Measurements from ENCODE around the gene FAM240B.

The FAM240B gene

GRCh38 chr9:38746303-38746702 is 26.4 kb upstream of the FAM240B start:
- H4K12ac ChIP-seq (ENCODE audit: low read depth, low read length) = no peak overlapping the region
- H3K18ac ChIP-seq (ENCODE audit: low read length) = no peak overlapping the region
- H3K27me3 ChIP-seq (ENCODE audit: insufficient read depth, low read length) = no peaks in the 10 kb centered on the region
- H2BK5ac ChIP-seq (ENCODE audit: low read depth, low read length, poor library complexity) = no peak overlapping the region
- H2AFZ ChIP-seq (ENCODE audit: insufficient read depth, low read length, poor library complexity) = no peak overlapping the region
- H3K27ac ChIP-seq (ENCODE audit: low read depth, low read length) = no peak overlapping the region
- no peak overlapping the region for H3K4me3 ChIP-seq (ENCODE audit: low read depth, low read length)
- H3K14ac ChIP-seq (ENCODE audit: low read length) = no peak overlapping the region
- no peak overlapping the region for H4K91ac ChIP-seq (ENCODE audit: low read depth, low read length)
- no peak overlapping the region for H4K8ac ChIP-seq (ENCODE audit: low read depth, low read length)
- no peak overlapping the region for H2BK120ac ChIP-seq (ENCODE audit: insufficient read depth, low read length, poor library complexity)
- no CpG with 5 or more reads among the region's 4 CpGs for WGBS (ENCODE audit: extremely low coverage, insufficient coverage, insufficient read length)
- H2AK5ac ChIP-seq (ENCODE audit: low read length) = no peak overlapping the region
- no peaks in the 10 kb centered on the region for H3K4me1 ChIP-seq (ENCODE audit: control insufficient read depth in 1 of 2, insufficient read depth in 2 of 2, low read length in 2 of 2)
- no peak overlapping the region for H3K4me2 ChIP-seq (ENCODE audit: low read length)
- no peaks in the 10 kb centered on the region for H3K36me3 ChIP-seq (ENCODE audit: control insufficient read depth in 1 of 2, insufficient read depth in 2 of 2, low read length in 2 of 2)
- H3K79me2 ChIP-seq (ENCODE audit: control insufficient read depth, insufficient read depth, low read length, poor library complexity) = no peaks in the 10 kb centered on the region
- no peak for DNase-seq
- H2BK12ac ChIP-seq (ENCODE audit: low read length) = no peak overlapping the region
- no peaks in the 10 kb centered on the region for H3K79me1 ChIP-seq (ENCODE audit: low read length)
- H3K4ac ChIP-seq (ENCODE audit: low read depth, low read length) = no peak overlapping the region
- no peak overlapping the region for H3K23ac ChIP-seq (ENCODE audit: low read length)
- no peaks in the 10 kb centered on the region for H3K9me3 ChIP-seq (ENCODE audit: insufficient read depth, low read depth, low read length)
- H3K9ac ChIP-seq (ENCODE audit: low read length) = no peak overlapping the region

- no peaks in the 10 kb centered on the region for H3K79me1 ChIP-seq (ENCODE audit: low read length)
- 100% methylated on average over 2 of the region's 3 CpGs for WGBS (ENCODE audit: extremely low coverage, insufficient coverage, insufficient read length)
- H2BK12ac ChIP-seq (ENCODE audit: low read length) = no peak overlapping the region
Measured at GRCh38 chr9:38744484-38744883, 24.6 kb upstream of the FAM240B start.

GRCh38 chr9:38737246-38737645 is 17.3 kb upstream of the FAM240B start:
- H3K14ac ChIP-seq (ENCODE audit: low read length) = no peak overlapping the region
- H2BK12ac ChIP-seq (ENCODE audit: low read length) = no peak overlapping the region
- no peak overlapping the region for H2BK5ac ChIP-seq (ENCODE audit: low read depth, low read length, poor library complexity)
- H3K79me1 ChIP-seq (ENCODE audit: low read length) = no peaks in the 10 kb centered on the region
- no peak overlapping the region for H2AK5ac ChIP-seq (ENCODE audit: low read length)
- no peak overlapping the region for H3K18ac ChIP-seq (ENCODE audit: low read length)
- no CpG with 5 or more reads among the region's 2 CpGs for WGBS (ENCODE audit: extremely low coverage, insufficient coverage, insufficient read length)
- H4K8ac ChIP-seq (ENCODE audit: low read depth, low read length) = no peak overlapping the region
- H3K4me1 ChIP-seq (ENCODE audit: control insufficient read depth in 1 of 2, insufficient read depth in 2 of 2, low read length in 2 of 2) = no peaks in the 10 kb centered on the region
- DNase-seq = no peak
- no peak overlapping the region for H4K91ac ChIP-seq (ENCODE audit: low read depth, low read length)
- no peak overlapping the region for H3K4ac ChIP-seq (ENCODE audit: low read depth, low read length)
- H2AFZ ChIP-seq (ENCODE audit: insufficient read depth, low read length, poor library complexity) = no peak overlapping the region
- H3K9ac ChIP-seq (ENCODE audit: low read length) = no peak overlapping the region
- H4K12ac ChIP-seq (ENCODE audit: low read depth, low read length) = no peak overlapping the region
- no peak overlapping the region for H3K4me2 ChIP-seq (ENCODE audit: low read length)
- no peaks in the 10 kb centered on the region for H3K36me3 ChIP-seq (ENCODE audit: control insufficient read depth in 1 of 2, insufficient read depth in 2 of 2, low read length in 2 of 2)
- no peak overlapping the region for H3K23ac ChIP-seq (ENCODE audit: low read length)
- H3K9me3 ChIP-seq (ENCODE audit: insufficient read depth, low read depth, low read length) = peaks cover 2% of the 10 kb centered on the region
- H3K4me3 ChIP-seq (ENCODE audit: low read depth, low read length) = no peak overlapping the region
- no peak overlapping the region for H3K27ac ChIP-seq (ENCODE audit: low read depth, low read length)
- no peak overlapping the region for H2BK120ac ChIP-seq (ENCODE audit: insufficient read depth, low read length, poor library complexity)
- no peaks in the 10 kb centered on the region for H3K27me3 ChIP-seq (ENCODE audit: insufficient read depth, low read length)
- no peaks in the 10 kb centered on the region for H3K79me2 ChIP-seq (ENCODE audit: control insufficient read depth, insufficient read depth, low read length, poor library complexity)

More at GRCh38 chr9:38744484-38744883, 24.6 kb upstream of the FAM240B start:
- Histone ChIP-seq H3K9ac (ENCODE audit: low read length) (no peak overlapping the region), H3K4me3 (ENCODE audit: low read depth, low read length) (no peak overlapping the region), H3K36me3 (ENCODE audit: control insufficient read depth in 1 of 2, insufficient read depth in 2 of 2, low read length in 2 of 2) (no peaks in the 10 kb centered on the region), H2AFZ (ENCODE audit: insufficient read depth, low read length, poor library complexity) (no peak overlapping the region), H3K18ac (ENCODE audit: low read length) (no peak overlapping the region), H3K27me3 (ENCODE audit: insufficient read depth, low read length) (no peaks in the 10 kb centered on the region), H3K9me3 (ENCODE audit: insufficient read depth, low read depth, low read length) (no peaks in the 10 kb centered on the region), H2AK5ac (ENCODE audit: low read length) (no peak overlapping the region), H2BK120ac (ENCODE audit: insufficient read depth, low read length, poor library complexity) (no peak overlapping the region), H3K4ac (ENCODE audit: low read depth, low read length) (no peak overlapping the region), H3K23ac (ENCODE audit: low read length) (no peak overlapping the region), H4K8ac (ENCODE audit: low read depth, low read length) (no peak overlapping the region), H2BK5ac (ENCODE audit: low read depth, low read length, poor library complexity) (no peak overlapping the region), H4K12ac (ENCODE audit: low read depth, low read length) (no peak overlapping the region), H3K4me1 (ENCODE audit: control insufficient read depth in 1 of 2, insufficient read depth in 2 of 2, low read length in 2 of 2) (no peaks in the 10 kb centered on the region), H3K4me2 (ENCODE audit: low read length) (no peak overlapping the region), H3K27ac (ENCODE audit: low read depth, low read length) (no peak overlapping the region), H4K91ac (ENCODE audit: low read depth, low read length) (no peak overlapping the region), H3K79me2 (ENCODE audit: control insufficient read depth, insufficient read depth, low read length, poor library complexity) (no peaks in the 10 kb centered on the region), H3K14ac (ENCODE audit: low read length) (no peak overlapping the region)
- no peak for DNase-seq

GRCh38 chr9:38734831-38735230 is 14.9 kb upstream of the FAM240B start:
- H2AFZ ChIP-seq (ENCODE audit: insufficient read depth, low read length, poor library complexity) = no peak overlapping the region
- H3K14ac ChIP-seq (ENCODE audit: low read length) = no peak overlapping the region
- H3K23ac ChIP-seq (ENCODE audit: low read length) = no peak overlapping the region
- H2BK5ac ChIP-seq (ENCODE audit: low read depth, low read length, poor library complexity) = no peak overlapping the region
- H3K4me3 ChIP-seq (ENCODE audit: low read depth, low read length) = no peak overlapping the region
- no peaks in the 10 kb centered on the region for H3K79me1 ChIP-seq (ENCODE audit: low read length)
- no peak overlapping the region for H3K4me2 ChIP-seq (ENCODE audit: low read length)
- no peak overlapping the region for H3K9ac ChIP-seq (ENCODE audit: low read length)
- no peak overlapping the region for H3K27ac ChIP-seq (ENCODE audit: low read depth, low read length)
- H3K4me1 ChIP-seq (ENCODE audit: control insufficient read depth in 1 of 2, insufficient read depth in 2 of 2, low read length in 2 of 2) = no peaks in the 10 kb centered on the region
- DNase-seq = no peak
- no peak overlapping the region for H4K12ac ChIP-seq (ENCODE audit: low read depth, low read length)
- WGBS (ENCODE audit: extremely low coverage, insufficient coverage, insufficient read length) = no CpG with 5 or more reads among the region's 5 CpGs
- H3K18ac ChIP-seq (ENCODE audit: low read length) = no peak overlapping the region
- H3K79me2 ChIP-seq (ENCODE audit: control insufficient read depth, insufficient read depth, low read length, poor library complexity) = no peaks in the 10 kb centered on the region
- H2BK120ac ChIP-seq (ENCODE audit: insufficient read depth, low read length, poor library complexity) = no peak overlapping the region
- H3K36me3 ChIP-seq (ENCODE audit: control insufficient read depth in 1 of 2, insufficient read depth in 2 of 2, low read length in 2 of 2) = no peaks in the 10 kb centered on the region
- H2BK12ac ChIP-seq (ENCODE audit: low read length) = no peak overlapping the region
- no peak overlapping the region for H4K8ac ChIP-seq (ENCODE audit: low read depth, low read length)
- no peak overlapping the region for H2AK5ac ChIP-seq (ENCODE audit: low read length)
- H3K27me3 ChIP-seq (ENCODE audit: insufficient read depth, low read length) = no peaks in the 10 kb centered on the region
- no peak overlapping the region for H3K4ac ChIP-seq (ENCODE audit: low read depth, low read length)
- H4K91ac ChIP-seq (ENCODE audit: low read depth, low read length) = no peak overlapping the region
- H3K9me3 ChIP-seq (ENCODE audit: insufficient read depth, low read depth, low read length) = peaks cover 2% of the 10 kb centered on the region

Measured in trophoblast cell (in vitro differentiated cells and primary cell).